Measurements from ENCODE around the gene FBF1.

The FBF1 gene

DNA sequence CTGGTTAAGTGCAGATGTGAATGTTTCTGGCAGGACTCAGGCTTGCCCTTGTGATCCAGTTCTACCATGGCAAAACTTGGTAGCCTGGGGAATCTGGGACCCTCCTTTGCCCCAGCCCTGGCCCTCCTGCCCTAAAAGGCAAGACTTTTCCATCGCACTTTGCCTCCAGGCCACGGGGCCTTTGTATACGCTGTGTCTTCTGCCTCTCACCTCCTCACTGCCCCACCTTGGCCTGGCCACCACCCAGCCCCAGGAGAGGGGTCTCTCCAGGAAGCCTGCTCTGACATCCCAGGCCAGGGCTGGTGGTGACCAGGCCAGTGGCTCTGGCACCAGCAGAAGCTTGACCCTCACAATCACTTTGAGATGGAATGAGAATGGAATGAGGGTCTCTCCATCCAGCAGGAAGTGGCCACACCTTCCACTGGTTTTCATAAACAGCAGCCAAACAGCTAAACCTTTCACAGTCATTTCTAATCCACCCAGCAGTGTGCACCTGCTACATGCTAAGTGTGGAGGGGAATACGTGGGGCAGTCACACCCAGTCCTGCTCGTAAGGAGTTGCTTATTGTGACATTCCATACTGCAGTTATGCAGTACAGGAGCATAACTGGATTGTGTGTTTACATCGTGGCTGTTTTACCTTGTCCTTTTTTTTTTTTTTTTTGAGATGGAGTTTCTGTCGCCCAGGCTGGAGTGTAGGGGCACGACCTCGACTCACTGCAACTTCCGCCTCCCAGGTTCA, 34.5 kb downstream of the FBF1 start:
- ATAC-seq, result no peak
- TF ChIP-seq TOX (CRISPR knock-in tag; IDR thresholded peaks at IDR 0.05; ENCODE audit: borderline replicate concordance) (no peak), ZNF565 (CRISPR knock-in tag; conservative IDR thresholded peaks at IDR 0.05; ENCODE audit: low read depth) (no peak), ESRRG (CRISPR knock-in tag; IDR thresholded peaks at IDR 0.05) (no peak), PPARA (CRISPR knock-in tag; IDR thresholded peaks at IDR 0.05; ENCODE audit: borderline replicate concordance) (no peak)

DNA sequence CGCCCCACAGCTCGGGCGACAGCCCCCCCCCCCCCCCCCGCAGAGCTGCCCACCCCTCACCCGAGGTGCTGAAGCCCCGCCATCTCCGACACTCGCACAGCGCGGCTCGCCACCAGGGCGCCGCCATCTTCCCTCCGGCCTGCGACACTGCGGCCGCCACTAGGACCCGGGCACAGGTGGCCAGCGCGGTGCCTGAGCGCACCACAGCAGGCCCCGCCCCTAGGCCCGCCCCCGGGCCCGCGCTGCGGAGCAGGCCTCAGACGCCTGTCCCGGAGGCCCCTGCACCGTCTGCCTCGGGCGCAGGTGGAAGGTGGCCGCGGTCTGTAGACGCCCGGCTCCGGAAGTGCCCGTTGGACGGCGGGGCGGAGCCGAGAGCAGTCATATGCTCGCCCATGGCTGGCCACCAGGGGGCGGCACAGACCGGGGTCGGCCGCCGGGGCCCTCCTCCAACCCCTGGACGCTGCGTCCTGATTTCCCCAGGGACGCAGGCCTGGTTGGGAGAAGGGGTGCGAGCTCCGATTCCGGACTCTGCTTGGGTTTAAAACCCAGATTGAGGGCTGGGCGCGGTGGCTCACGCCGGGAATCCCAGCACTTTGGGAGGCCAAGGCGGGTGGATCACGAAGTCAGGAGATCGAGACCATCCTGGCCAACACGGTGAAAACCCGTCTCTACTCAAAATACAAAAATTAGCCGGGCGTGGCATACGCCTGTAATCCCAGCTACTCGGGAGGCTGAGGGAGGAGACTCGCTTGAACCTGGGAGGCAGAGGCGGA, 35.9 kb downstream of the FBF1 start, which contains the start of gene MRPL38:
Gene MRPL38 (minus strand): TSS at position 136 of the 773 bp plus-strand sequence. CDS start 9 bp downstream, at position 127.
- TF ChIP-seq CSDC2 (CRISPR knock-in tag; IDR thresholded peaks at IDR 0.05) (no peak), SNAI2 (CRISPR knock-in tag; IDR thresholded peaks at IDR 0.05) (no peak), BACH2 (CRISPR knock-in tag; IDR thresholded peaks at IDR 0.05; ENCODE audit: borderline replicate concordance) (no peak), ZC3H10 (CRISPR knock-in tag; IDR thresholded peaks at IDR 0.05) (0 out of 2 replicates have a peak, but pooled peaks have one; percentile 4), RARB (CRISPR knock-in tag; IDR thresholded peaks at IDR 0.05) (no peak; the same call in 1 of the 2 replicates), ZNF70 (CRISPR knock-in tag; IDR thresholded peaks at IDR 0.05) (no peak), ISL1 (CRISPR knock-in tag; IDR thresholded peaks at IDR 0.05) (no peak), GLIS3 (CRISPR knock-in tag; IDR thresholded peaks at IDR 0.05) (no peak; the same call in 1 of the 2 replicates), OSR1 (CRISPR knock-in tag; IDR thresholded peaks at IDR 0.05) (no peak), ZNF8 (CRISPR knock-in tag; IDR thresholded peaks at IDR 0.05) (no peak), ESRRG (CRISPR knock-in tag; IDR thresholded peaks at IDR 0.05) (0 out of 2 replicates have a peak, but pooled peaks have one; percentile 66), ZFP30 (CRISPR knock-in tag; IDR thresholded peaks at IDR 0.05) (no peak), TOX (CRISPR knock-in tag; IDR thresholded peaks at IDR 0.05; ENCODE audit: borderline replicate concordance) (no peak), TCF4 (CRISPR knock-in tag; IDR thresholded peaks at IDR 0.05; ENCODE audit: borderline replicate concordance) (peak; percentile 41; the same call in 1 of the 2 replicates)
- TF ChIP-seq, protein P1, sequence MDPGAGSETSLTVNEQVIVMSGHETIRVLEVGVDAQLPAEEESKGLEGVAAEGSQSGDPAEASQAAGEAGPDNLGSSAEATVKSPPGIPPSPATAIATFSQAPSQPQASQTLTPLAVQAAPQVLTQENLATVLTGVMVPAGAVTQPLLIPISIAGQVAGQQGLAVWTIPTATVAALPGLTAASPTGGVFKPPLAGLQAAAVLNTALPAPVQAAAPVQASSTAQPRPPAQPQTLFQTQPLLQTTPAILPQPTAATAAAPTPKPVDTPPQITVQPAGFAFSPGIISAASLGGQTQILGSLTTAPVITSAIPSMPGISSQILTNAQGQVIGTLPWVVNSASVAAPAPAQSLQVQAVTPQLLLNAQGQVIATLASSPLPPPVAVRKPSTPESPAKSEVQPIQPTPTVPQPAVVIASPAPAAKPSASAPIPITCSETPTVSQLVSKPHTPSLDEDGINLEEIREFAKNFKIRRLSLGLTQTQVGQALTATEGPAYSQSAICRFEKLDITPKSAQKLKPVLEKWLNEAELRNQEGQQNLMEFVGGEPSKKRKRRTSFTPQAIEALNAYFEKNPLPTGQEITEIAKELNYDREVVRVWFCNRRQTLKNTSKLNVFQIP (CRISPR knock-in tag; IDR thresholded peaks at IDR 0.05; ENCODE audit: borderline replicate concordance, low read depth), result 0 out of 2 replicates have a peak, but pooled peaks have one; percentile 8
- TF ChIP-seq, protein P2, sequence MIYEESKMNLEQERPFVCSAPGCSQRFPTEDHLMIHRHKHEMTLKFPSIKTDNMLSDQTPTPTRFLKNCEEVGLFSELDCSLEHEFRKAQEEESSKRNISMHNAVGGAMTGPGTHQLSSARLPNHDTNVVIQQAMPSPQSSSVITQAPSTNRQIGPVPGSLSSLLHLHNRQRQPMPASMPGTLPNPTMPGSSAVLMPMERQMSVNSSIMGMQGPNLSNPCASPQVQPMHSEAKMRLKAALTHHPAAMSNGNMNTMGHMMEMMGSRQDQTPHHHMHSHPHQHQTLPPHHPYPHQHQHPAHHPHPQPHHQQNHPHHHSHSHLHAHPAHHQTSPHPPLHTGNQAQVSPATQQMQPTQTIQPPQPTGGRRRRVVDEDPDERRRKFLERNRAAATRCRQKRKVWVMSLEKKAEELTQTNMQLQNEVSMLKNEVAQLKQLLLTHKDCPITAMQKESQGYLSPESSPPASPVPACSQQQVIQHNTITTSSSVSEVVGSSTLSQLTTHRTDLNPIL (CRISPR knock-in tag; IDR thresholded peaks at IDR 0.05; ENCODE audit: low read depth), result no peak
- TF ChIP-seq, protein P3, sequence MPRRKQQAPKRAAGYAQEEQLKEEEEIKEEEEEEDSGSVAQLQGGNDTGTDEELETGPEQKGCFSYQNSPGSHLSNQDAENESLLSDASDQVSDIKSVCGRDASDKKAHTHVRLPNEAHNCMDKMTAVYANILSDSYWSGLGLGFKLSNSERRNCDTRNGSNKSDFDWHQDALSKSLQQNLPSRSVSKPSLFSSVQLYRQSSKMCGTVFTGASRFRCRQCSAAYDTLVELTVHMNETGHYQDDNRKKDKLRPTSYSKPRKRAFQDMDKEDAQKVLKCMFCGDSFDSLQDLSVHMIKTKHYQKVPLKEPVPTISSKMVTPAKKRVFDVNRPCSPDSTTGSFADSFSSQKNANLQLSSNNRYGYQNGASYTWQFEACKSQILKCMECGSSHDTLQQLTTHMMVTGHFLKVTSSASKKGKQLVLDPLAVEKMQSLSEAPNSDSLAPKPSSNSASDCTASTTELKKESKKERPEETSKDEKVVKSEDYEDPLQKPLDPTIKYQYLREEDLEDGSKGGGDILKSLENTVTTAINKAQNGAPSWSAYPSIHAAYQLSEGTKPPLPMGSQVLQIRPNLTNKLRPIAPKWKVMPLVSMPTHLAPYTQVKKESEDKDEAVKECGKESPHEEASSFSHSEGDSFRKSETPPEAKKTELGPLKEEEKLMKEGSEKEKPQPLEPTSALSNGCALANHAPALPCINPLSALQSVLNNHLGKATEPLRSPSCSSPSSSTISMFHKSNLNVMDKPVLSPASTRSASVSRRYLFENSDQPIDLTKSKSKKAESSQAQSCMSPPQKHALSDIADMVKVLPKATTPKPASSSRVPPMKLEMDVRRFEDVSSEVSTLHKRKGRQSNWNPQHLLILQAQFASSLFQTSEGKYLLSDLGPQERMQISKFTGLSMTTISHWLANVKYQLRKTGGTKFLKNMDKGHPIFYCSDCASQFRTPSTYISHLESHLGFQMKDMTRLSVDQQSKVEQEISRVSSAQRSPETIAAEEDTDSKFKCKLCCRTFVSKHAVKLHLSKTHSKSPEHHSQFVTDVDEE (CRISPR knock-in tag; IDR thresholded peaks at IDR 0.05), result peak; percentile 89
- TF ChIP-seq, protein P4, sequence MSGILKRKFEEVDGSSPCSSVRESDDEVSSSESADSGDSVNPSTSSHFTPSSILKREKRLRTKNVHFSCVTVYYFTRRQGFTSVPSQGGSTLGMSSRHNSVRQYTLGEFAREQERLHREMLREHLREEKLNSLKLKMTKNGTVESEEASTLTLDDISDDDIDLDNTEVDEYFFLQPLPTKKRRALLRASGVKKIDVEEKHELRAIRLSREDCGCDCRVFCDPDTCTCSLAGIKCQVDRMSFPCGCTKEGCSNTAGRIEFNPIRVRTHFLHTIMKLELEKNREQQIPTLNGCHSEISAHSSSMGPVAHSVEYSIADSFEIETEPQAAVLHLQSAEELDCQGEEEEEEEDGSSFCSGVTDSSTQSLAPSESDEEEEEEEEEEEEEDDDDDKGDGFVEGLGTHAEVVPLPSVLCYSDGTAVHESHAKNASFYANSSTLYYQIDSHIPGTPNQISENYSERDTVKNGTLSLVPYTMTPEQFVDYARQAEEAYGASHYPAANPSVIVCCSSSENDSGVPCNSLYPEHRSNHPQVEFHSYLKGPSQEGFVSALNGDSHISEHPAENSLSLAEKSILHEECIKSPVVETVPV (CRISPR knock-in tag; IDR thresholded peaks at IDR 0.05), result peak; percentile 66; the same call in 1 of the 2 replicates
- peak; percentile 98 for ATAC-seq

DNA sequence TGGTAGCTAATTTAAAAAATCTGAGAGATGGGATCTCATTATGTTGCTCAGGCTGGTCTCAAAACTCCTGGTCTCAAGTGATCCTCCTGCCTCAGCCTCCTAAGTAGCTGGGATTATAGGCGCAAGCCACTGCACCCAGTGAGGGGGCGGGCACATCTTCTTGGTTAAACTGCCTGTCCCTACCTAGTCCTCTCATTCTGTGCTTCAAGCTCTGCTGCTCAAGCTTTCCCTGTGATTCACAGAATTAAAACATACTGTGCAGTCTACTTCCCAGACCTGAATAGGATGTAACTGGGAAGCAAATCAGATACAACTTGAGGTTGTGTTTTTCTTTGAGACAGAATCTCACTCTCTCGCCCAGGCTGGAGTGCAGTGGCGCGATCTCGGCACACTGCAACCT, 38.4 kb downstream of the FBF1 start:
- ATAC-seq, result no peak
- TF ChIP-seq ESRRG (CRISPR knock-in tag; IDR thresholded peaks at IDR 0.05), result no peak
- no peak for TF ChIP-seq ARNTL (CRISPR knock-in tag; IDR thresholded peaks at IDR 0.05; ENCODE audit: borderline replicate concordance, low read depth)
- TF ChIP-seq, protein P3 (CRISPR knock-in tag; IDR thresholded peaks at IDR 0.05), result no peak
- TF ChIP-seq, protein P5, sequence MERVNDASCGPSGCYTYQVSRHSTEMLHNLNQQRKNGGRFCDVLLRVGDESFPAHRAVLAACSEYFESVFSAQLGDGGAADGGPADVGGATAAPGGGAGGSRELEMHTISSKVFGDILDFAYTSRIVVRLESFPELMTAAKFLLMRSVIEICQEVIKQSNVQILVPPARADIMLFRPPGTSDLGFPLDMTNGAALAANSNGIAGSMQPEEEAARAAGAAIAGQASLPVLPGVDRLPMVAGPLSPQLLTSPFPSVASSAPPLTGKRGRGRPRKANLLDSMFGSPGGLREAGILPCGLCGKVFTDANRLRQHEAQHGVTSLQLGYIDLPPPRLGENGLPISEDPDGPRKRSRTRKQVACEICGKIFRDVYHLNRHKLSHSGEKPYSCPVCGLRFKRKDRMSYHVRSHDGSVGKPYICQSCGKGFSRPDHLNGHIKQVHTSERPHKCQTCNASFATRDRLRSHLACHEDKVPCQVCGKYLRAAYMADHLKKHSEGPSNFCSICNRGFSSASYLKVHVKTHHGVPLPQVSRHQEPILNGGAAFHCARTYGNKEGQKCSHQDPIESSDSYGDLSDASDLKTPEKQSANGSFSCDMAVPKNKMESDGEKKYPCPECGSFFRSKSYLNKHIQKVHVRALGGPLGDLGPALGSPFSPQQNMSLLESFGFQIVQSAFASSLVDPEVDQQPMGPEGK (CRISPR knock-in tag; IDR thresholded peaks at IDR 0.05; ENCODE audit: borderline replicate concordance), result no peak
- TF ChIP-seq ZNF70 (CRISPR knock-in tag; IDR thresholded peaks at IDR 0.05), result no peak
- TF ChIP-seq ZC3H10 (CRISPR knock-in tag; IDR thresholded peaks at IDR 0.05), result no peak
- TF ChIP-seq, protein P4 (CRISPR knock-in tag; IDR thresholded peaks at IDR 0.05), result no peak
- no peak for TF ChIP-seq BACH2 (CRISPR knock-in tag; IDR thresholded peaks at IDR 0.05; ENCODE audit: borderline replicate concordance)
